ENCODE data around the gene GLRA1. TPM values are rescaled to one million over a fixed set of nuclear protein-coding genes. Genes with fewer than 3 reads are reported as not detected.

The GLRA1 gene
- total RNA-seq, 1 experiment from 2014 or later: not detected

DNA sequence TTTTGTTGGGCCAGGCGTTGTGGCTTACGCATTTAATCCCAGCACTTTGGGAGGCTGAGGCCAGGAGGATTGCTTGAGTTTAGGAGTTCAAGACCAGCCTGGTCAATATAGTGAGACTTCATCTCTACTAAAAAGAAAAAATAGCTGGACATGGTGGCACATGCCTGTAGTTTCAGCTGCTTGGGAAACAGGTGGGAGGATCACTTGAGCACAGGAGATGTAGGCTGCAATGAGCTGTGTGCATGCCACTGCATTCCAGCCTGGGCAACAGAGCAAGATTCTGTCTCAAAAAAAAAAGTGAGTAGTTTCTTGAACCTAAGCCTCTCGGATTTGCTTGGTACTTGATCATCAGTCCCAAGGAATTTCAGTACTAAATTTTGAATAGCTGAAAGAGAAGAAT, 126.0 kb downstream of the GLRA1 start (continued):
- TF ChIP-seq, protein P1, sequence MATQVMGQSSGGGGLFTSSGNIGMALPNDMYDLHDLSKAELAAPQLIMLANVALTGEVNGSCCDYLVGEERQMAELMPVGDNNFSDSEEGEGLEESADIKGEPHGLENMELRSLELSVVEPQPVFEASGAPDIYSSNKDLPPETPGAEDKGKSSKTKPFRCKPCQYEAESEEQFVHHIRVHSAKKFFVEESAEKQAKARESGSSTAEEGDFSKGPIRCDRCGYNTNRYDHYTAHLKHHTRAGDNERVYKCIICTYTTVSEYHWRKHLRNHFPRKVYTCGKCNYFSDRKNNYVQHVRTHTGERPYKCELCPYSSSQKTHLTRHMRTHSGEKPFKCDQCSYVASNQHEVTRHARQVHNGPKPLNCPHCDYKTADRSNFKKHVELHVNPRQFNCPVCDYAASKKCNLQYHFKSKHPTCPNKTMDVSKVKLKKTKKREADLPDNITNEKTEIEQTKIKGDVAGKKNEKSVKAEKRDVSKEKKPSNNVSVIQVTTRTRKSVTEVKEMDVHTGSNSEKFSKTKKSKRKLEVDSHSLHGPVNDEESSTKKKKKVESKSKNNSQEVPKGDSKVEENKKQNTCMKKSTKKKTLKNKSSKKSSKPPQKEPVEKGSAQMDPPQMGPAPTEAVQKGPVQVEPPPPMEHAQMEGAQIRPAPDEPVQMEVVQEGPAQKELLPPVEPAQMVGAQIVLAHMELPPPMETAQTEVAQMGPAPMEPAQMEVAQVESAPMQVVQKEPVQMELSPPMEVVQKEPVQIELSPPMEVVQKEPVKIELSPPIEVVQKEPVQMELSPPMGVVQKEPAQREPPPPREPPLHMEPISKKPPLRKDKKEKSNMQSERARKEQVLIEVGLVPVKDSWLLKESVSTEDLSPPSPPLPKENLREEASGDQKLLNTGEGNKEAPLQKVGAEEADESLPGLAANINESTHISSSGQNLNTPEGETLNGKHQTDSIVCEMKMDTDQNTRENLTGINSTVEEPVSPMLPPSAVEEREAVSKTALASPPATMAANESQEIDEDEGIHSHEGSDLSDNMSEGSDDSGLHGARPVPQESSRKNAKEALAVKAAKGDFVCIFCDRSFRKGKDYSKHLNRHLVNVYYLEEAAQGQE (IDR thresholded peaks at IDR 0.05; ENCODE audit: low read depth): no peak
- TF ChIP-seq ELF1 (IDR thresholded peaks at IDR 0.05; ENCODE audit: borderline replicate concordance, low read depth) (no peak), EGR1 (IDR thresholded peaks at IDR 0.05; ENCODE audit: low read depth) (no peak), JUND (IDR thresholded peaks at IDR 0.05) (no peak), POLR2A (IDR thresholded peaks at IDR 0.05; ENCODE audit: borderline replicate concordance, extremely low read depth, insufficient read depth, insufficient read length) (no peak)
- TF ChIP-seq, protein P2, sequence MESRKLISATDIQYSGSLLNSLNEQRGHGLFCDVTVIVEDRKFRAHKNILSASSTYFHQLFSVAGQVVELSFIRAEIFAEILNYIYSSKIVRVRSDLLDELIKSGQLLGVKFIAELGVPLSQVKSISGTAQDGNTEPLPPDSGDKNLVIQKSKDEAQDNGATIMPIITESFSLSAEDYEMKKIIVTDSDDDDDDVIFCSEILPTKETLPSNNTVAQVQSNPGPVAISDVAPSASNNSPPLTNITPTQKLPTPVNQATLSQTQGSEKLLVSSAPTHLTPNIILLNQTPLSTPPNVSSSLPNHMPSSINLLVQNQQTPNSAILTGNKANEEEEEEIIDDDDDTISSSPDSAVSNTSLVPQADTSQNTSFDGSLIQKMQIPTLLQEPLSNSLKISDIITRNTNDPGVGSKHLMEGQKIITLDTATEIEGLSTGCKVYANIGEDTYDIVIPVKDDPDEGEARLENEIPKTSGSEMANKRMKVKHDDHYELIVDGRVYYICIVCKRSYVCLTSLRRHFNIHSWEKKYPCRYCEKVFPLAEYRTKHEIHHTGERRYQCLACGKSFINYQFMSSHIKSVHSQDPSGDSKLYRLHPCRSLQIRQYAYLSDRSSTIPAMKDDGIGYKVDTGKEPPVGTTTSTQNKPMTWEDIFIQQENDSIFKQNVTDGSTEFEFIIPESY (IDR thresholded peaks at IDR 0.05; ENCODE audit: extremely low read depth, insufficient replicate concordance, low read length): no peak
- TF ChIP-seq, protein P3, sequence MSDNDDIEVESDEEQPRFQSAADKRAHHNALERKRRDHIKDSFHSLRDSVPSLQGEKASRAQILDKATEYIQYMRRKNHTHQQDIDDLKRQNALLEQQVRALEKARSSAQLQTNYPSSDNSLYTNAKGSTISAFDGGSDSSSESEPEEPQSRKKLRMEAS (IDR thresholded peaks at IDR 0.05): no peak

DNA sequence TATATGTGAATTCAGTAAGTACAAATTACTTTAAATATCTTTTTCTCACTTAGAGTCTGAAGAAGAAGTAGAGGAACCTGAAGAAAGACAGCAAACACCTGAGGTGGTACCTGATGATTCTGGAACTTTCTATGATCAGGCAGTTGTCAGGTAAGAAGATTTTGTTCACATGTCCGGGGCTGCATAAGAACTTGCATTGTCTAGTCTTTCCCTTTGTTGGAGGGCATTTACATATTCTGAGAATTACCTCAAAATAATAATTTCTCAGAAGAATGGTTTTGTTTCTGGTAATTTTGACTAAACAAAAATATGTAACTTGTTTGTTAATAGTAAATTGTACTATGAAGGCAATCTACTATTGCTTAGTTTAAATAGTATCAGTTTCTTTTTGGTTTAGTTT, 129.2 kb downstream of the GLRA1 start:
- H3K27me3 ChIP-seq (ENCODE audit: insufficient read depth, low read length): no peaks in the 10 kb centered on the region
- no peak overlapping the region for H3K9ac ChIP-seq (ENCODE audit: low read length)
- no TSS peak for BruUV-seq (replicated peaks)
- peaks cover 53% of the 10 kb centered on the region for H4K20me1 ChIP-seq (ENCODE audit: insufficient read depth)
- H3K27ac ChIP-seq (ENCODE audit: low read depth, low read length): no peak overlapping the region
- peaks cover 100% of the 10 kb centered on the region for H3K79me2 ChIP-seq (ENCODE audit: insufficient read depth, low read length)
- no peaks in the 10 kb centered on the region for H3K9me3 ChIP-seq (ENCODE audit: control insufficient read depth in 1 of 2, insufficient read depth in 1 of 2, low read depth in 1 of 2, low read length in 2 of 2)
- H2AFZ ChIP-seq (ENCODE audit: low read depth, low read length, poor library complexity, severe bottlenecking): no peak overlapping the region
- intact Hi-C loops (cut with micrococcal nuclease): no loop called here
- H3K9me2 ChIP-seq (ENCODE audit: insufficient read depth): no peaks in the 10 kb centered on the region
- 0 out of 4 replicates have a peak, but pooled peaks cover 0 to 3% of the 10 kb centered on the region in 2 experiments for H3K4me1 ChIP-seq (ENCODE audit: control insufficient read depth in 1 of 2, insufficient read depth in 2 of 2, low read length in 2 of 2)
- H3K4me3 ChIP-seq (replicated peaks in 1 of 2; ENCODE audit: low read depth in 1 of 2, low read length in 2 of 2): no peak overlapping the region
- no peak for ATAC-seq
- POLR2A ChIA-PET: no interaction called here
- no peak overlapping the region for H3K4me2 ChIP-seq (ENCODE audit: low read length)
- RAD21 ChIA-PET (ENCODE audit: low non-redundant PET in 1 of 2, low total read pairs in 2 of 2, uncharacterized antibody in 2 of 2, unreplicated experiment in 2 of 2): no interaction called here
- peaks cover 76 to 86% of the 10 kb centered on the region in 2 experiments for H3K36me3 ChIP-seq (ENCODE audit: control insufficient read depth in 1 of 2, insufficient read depth in 2 of 2, low read length in 2 of 2)
- CTCF ChIA-PET: no interaction called here
- TF ChIP-seq EZH2phosphoT487 (IDR thresholded peaks at IDR 0.05; ENCODE audit: borderline replicate concordance) (no peak), EGR1 (IDR thresholded peaks at IDR 0.05; ENCODE audit: low read depth) (no peak), FOSL1 (IDR thresholded peaks at IDR 0.05; ENCODE audit: low read depth) (no peak), CBX3 (IDR thresholded peaks at IDR 0.05; ENCODE audit: low read depth) (no peak), JUND (IDR thresholded peaks at IDR 0.05) (no peak), RAD21 (IDR thresholded peaks at IDR 0.05; ENCODE audit: low read depth) (no peak), POLR2AphosphoS5 (IDR thresholded peaks at IDR 0.05; ENCODE audit: low read depth, low read length) (no peak), ZFX (IDR thresholded peaks at IDR 0.05) (no peak), ELF1 (IDR thresholded peaks at IDR 0.05; ENCODE audit: borderline replicate concordance, low read depth) (no peak)
- TF ChIP-seq, protein P1 (IDR thresholded peaks at IDR 0.05; ENCODE audit: low read depth): no peak
- no peak for DNase-seq (ENCODE audit: low read depth, low spot score)
